ENCODE measurements around the gene ADGRV1. TPM values are rescaled to one million over a fixed set of nuclear protein-coding genes. Genes with fewer than 3 reads are reported as not detected.

The ADGRV1 gene
- total and polyA plus RNA-seq, 9 of the 15 experiments (the other 6 are each of a cell fraction or from before 2014, with no cell fraction given) = 21.7 to 156 (median 58.2) TPM

DNA sequence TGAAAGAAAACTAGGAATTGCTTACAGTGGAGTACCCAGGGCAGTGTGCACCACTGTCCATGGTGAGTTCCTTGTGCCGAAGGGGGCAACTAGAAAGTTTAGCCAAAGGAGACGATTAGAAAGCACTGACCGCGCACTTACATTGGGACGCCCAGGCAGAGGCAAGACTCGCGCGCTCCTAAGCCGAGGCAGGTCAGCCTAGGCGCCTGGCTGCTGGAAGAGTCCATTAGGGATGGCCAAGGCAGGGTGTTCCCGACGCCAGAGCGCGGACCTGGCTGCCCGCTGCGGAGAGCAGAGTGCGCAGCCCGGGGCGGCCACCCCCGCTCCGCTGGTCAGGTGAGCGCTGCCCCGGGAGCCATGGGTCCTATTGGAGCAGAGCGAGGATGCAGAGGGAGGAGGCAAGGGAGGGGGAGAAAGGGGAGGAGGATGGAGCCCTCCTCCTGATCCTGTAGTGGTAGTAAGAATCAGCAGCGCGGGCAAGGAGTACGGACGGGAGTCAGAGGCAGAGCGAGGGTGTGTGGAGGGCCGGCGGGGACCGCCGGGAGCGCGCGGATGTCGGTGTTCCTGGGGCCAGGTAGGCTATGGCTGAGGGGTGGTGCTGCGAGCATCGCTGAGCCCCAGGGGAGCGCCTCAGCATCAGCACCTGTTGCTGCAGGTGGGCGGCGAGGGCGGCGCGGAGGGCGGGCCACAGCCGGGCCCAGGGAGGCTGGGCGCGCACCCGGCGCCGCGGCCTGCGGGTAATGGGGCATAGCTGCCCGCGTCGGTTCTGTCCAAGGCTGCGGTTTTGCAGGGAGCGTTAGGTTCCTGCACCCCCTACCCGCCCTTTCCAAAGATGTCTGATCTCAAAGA, at the start of gene ADGRV1 (continued):
- TF ChIP-seq, protein P1, sequence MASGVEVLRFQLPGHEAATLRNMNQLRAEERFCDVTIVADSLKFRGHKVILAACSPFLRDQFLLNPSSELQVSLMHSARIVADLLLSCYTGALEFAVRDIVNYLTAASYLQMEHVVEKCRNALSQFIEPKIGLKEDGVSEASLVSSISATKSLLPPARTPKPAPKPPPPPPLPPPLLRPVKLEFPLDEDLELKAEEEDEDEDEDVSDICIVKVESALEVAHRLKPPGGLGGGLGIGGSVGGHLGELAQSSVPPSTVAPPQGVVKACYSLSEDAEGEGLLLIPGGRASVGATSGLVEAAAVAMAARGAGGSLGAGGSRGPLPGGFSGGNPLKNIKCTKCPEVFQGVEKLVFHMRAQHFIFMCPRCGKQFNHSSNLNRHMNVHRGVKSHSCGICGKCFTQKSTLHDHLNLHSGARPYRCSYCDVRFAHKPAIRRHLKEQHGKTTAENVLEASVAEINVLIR (CRISPR knock-in tag; IDR thresholded peaks at IDR 0.05) = no peak
- TF ChIP-seq PATZ1 (CRISPR knock-in tag; IDR thresholded peaks at IDR 0.05; ENCODE audit: borderline replicate concordance) = no peak
- TF ChIP-seq POU5F1 (IDR thresholded peaks at IDR 0.05; ENCODE audit: borderline replicate concordance, low read depth, low read length, partially characterized antibody) = no peak
- TF ChIP-seq UBTF (IDR thresholded peaks at IDR 0.05; ENCODE audit: borderline replicate concordance in 1 of 2, low read depth in 2 of 2, low read length in 2 of 2) = 0 out of 4 replicates have a peak, but pooled peaks of 1 of the 2 experiments have one; percentile 36
- peak in 1 of 2 experiments; percentile 20; a peak in 1 of 4 replicates for TF ChIP-seq MNT (conservative IDR thresholded peaks at IDR 0.05)

Measured in K562 (cell line).